GM19328 (cell line): ENCODE results near the gene ENTPD2.
A peak's percentile ranks its signal among the peaks of the same experiment; 100 is the strongest.

Experiments used
- ATAC-seq: cut with Tn5 transposase; IDR thresholded peaks from one replicate; pipeline ENCODE4 v1.9.1; 2021; ENCODE audit warnings: mild to moderate bottlenecking, moderate library complexity; ENCODE audit not compliant: unreplicated experiment

Gene ENTPD2

DNA sequence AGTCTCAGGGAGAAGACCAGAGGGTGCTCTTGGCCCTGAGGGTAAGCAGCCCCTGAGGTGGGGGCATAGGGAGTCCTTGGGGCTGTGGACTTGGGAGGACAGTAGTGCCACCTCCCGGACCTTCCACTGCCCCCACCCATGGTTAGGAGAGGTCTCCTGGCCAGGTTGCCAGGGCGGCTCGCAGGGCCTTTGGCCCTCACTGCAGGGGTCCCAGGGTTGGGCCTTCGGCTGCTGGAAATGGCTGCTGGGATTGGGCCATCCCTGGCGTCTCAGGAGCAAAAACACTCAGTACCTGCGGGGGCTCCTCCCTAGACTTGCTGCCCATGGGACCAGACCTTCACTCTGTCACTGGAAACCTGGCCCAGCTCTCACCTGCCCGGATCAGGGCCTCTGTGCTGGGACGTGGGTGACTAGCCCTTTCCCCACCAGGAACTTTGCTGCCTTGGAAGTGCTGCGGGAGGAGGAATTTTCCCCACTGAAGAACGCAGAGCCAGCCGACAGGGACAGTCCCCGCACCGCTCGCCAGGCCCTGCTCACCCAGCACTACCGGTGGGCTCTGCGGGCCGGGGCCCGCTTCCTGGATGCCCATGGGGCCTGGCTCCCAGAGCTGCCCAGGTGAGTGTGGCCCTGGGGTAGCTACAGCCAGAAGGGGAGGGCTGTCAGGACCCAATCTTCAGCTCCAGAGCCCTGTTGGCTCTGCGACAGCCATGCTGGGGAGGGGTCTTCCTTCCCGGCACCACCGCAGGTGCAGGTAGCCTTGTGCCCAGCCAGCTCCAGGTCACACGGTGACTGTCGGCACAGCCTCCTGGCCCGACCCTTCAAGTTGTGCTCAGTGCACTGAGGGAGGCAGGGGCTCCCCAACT, 26.6 kb upstream of the ENTPD2 start:
- no peak for ATAC-seq

DNA sequence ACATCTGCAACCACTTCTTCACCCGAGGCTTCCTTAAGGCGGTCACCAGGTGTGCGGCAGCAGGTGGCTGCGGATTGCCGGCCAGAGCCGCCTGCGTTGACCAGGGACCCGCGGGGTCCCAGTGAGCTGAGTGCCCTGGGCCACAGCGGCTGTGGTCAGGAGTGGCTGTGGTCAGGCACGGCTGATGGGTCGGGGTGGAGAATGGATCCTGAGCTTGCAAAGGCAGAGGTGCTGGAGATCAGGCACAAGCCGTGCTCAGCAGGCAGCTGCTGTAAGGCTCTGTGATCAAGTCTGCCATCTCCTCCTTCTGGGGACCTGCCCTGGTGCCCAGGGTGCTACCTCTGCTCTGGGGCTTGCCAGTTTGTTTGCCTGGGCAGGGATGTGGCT, 25.5 kb upstream of the ENTPD2 start:
- no peak for ATAC-seq

DNA sequence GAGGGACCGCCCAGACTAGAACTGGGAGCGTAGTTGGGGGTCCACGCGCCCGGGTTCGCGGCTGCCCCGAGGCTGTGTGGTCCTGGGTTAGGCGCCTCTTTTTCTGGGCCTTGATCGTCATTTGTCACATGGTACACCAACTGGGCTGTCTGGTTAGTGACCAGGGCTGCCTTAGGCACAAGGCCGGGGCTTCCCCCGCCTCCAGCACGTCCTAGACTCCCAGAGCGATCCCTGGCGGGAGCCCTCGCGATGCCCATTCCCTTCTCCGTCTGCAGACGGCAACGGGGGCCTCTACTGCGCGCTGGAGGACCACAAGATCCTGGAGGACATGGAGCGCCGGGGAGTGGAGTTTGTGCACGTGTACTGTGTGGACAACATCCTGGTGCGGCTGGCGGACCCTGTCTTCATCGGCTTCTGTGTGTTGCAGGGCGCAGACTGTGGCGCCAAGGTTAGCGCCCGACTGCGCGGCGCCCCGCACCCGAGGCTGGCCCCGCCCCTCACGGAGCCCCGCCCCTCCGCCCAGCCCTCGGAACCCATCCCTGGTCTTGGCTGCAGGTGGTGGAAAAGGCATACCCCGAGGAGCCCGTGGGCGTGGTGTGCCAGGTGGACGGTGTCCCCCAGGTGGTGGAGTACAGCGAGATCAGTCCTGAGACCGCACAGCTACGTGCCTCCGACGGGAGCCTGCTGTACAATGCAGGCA, 25.0 kb upstream of the ENTPD2 start:
- no peak for ATAC-seq

DNA sequence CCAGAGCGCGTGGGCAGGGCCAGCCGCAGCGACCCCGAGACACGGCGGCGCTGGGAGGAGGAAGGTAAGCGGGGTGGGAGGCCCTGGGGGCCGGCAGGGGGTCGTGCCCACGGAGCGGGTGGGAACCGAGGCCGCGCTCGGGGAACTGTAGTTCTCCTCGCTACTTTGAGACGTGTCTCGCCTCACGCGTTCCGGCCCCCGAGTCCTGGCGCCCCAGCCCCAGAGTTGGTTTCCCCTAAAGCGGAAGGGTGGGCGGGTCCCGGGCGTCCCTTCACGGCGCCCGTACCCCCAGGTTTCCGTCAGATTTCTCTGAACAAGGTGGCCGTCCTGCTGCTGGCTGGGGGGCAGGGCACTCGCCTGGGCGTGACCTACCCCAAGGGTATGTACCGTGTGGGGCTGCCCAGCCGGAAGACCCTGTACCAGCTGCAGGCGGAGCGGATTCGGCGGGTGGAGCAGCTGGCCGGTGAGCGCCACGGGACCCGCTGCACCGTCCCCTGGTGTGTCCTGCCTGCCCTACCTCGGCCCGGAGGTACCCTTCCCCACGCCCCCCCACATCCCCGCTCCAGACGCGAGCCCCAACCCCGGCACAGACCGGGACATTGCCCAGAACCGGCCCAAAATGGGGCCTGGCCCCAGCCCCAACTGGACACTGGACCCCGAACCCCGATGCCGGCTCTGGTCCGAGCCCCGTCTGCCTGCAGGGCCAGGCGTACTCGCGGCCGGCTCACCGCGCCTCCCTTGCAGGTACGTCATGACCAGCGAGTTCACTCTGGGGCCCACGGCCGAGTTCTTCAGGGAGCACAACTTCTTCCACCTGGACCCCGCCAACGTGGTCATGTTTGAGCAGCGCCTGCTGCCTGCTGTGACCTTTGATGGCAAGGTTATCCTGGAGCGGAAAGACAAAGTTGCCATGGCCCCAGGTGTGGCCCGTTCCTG, 24.2 kb upstream of the ENTPD2 start:
- ATAC-seq = no peak

DNA sequence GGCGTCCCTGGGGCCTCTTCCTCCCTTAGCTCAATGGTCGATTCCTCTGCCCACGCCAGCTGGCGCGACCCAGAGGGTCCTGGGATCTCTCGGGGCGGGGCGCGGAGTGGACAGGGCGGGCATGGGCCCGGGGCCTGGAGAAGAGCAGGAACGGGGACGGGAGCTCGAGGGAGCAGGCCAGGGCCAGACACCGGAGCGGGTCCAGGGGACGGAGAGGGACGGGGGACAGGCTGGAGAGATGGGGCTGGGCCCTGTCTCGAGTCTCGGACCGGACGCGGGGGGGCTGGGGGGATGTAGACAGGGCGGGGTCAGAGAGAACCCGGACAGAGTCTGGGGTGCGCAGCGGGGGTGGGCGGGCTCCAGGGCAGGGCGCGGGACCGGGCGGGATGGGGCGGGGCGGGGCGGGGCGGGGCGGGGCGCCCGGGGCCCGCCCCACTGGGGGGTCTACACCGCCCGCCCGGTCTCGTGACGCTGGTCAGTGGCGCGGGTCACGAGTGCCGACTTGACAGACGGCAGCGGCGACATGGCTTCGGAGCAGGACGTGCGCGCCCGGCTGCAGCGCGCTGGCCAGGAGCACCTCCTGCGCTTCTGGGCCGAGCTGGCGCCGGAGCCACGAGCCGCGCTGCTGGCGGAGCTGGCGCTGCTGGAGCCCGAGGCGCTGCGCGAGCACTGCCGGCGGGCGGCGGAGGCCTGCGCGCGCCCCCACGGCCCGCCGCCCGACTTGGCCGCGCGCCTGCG, 23.3 kb upstream of the ENTPD2 start, which contains the start of gene UAP1L1:
UAP1L1 (plus strand) TSS at position 508 of the 738 bp plus-strand sequence; CDS start at position 524, 16 bp downstream.
- peak; percentile 56 for ATAC-seq

DNA sequence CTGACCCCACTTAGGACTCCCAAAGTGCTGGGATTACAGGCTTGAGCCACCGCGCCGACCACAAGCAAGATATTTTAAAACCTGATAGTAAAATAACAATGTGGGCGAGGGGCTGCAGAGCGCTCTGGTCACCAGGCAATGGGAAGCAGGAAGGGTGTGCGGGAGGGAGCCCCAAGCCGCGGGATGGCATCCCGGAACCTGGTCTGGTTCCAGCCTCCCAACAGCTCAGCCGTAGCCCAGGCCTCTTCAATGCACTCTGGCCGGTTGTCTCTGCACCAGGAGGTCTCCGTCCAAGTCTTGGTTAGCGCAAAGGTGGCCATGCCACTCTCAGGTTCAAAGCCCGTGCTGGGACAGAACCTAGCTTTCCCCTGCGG, 22.8 kb upstream of the ENTPD2 start:
- ATAC-seq = no peak

DNA sequence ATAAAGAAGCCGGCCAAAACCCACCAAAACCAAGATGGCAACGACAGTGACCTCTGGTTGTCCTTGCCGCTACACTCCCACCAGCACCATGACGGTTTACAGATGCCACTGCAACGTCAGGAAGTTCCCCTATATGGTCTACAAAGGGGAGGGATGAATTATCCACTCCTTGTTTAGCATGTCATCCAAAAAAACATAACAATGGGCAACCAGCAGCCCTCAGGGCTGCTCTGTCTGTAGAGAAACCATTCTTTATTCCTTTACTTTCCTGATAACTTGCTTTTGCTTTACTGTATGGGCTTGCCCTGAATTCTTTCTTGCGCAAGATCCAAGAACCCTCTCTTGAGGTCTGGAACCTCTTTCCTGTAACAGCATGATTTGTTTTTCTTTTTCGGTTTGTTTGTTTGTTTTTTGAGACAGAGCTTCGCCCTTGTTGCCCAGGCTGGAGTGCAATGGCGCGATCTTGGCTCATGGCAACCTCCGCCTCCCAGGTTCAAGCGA, 21.5 kb upstream of the ENTPD2 start:
- no peak for ATAC-seq

DNA sequence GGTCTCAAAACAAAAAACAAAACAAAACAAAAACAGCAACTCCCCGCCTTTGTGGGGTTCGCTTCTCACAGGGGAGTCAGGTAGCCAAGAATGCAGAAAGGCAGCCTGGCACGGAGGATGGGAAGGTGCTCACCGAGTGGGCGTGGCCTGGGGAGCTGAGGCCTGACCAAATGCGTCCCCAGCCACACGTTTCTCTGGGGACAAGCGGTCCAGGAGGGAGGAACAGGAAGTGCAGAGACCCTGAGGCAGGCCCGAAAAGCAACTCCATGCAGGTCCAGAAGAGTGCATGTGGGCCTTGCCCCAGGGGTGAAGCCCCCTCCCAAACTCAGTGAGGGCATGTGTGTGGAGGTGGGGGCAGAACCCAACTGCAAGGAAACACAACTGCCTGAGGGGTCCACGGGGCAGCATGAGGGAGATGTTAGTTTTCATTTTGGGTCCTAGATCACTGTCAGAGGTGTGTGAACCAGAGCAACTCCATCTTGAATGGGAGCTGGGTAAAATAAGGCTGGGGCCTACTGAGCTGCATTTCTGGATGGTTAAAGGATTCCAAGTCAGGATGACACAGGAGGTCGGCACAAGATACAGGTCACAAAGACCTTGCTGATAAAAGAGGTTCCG, 20.9 kb upstream of the ENTPD2 start:
- ATAC-seq = no peak

DNA sequence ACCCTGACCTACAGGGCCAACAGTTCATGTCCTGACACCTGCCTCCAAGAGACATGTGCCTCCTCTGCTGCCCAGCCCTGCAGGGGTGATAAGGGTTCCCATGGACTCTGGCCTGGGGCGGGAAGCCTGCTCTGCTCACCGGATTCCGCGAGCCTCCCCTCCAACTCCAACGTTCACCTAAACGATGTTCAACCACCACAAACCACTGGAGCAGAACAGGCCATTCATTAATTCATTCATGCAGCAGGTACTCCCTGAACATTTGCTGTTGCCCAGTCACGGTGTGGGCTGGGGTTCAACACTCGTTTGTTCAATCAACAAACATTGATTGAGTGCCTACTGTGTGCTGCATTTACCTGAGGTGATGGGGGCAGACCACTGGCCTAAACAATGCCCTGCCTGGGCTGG, 20.1 kb upstream of the ENTPD2 start:
- no peak for ATAC-seq

DNA sequence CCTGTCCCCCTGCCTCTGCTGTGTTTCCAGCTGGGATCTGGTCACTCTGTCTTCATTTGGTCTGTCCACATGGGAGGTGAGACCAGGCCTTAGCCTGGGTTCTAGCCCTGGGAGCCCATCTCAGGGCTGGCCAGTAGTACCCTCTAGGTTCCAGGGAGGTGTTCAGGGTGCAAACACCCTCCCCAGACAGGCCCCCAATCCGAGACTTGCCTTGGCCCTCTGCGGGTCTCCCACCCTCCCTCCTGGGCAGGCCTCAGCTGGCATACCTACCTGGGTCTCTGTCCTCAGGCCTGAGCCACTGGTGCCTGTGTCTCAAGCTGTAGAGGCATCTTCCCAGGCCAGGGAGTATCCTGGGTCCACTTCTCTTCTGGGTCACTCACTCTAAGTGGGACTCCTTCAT, 17.4 kb upstream of the ENTPD2 start:
- ATAC-seq = no peak

DNA sequence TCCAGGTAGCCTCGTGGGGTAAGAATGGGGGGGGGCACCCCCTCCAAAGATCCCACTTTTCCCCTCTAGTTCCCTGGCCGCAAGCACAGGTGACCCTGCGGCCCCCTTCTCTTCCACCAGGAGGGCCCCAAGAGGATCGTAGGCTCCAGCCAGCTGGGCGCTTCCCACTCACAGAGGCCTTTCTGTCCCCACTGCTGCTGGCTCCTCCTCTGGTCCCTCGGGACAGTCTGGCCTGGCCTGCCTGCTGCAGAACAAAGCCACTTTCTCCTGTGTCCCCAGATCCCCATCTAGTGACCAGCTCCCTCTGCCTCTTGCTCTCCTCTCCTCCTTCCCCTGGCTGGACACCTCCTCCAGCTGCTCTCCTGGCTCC, 17.0 kb upstream of the ENTPD2 start:
- ATAC-seq = no peak

DNA sequence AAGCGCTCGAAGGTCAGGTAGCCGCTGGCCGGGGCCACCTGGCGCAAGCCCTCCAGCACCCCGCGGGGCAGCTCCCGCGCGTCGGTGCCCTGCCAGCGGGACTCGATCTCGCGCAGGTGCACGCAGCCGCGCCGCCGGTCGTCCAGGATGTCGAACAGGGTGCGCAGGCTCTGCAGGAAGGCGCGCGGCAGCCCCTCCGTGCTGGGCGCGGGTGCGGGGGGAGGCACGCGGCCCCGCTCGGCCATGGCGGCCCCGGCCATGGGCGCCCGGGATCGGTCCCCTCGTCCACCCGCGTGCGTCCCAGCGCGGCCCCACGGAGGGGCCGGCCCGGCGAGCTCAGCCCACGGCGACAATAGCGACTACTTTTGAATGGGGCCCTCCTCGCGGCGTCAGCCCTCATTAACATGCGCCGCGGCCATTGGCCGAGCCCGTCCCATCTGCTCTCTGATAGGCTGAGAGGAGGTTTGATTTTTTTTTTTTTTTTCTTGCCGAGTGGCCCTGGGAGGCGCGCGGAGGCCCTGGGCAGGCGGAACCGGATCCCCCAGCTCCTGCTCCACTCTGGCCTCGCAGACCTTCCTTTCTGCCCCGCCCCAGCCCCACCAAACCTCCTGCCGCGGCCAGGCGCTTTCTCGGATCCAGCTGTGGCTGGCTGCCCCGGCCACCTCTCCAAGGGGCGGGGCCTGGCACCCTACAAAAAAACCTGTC, 16.5 kb upstream of the ENTPD2 start, which contains the start of gene SAPCD2:
SAPCD2 (minus strand) TSS at position 357 of the 705 bp plus-strand sequence; CDS start at position 260, 97 bp downstream.
- ATAC-seq = peak; percentile 66

DNA sequence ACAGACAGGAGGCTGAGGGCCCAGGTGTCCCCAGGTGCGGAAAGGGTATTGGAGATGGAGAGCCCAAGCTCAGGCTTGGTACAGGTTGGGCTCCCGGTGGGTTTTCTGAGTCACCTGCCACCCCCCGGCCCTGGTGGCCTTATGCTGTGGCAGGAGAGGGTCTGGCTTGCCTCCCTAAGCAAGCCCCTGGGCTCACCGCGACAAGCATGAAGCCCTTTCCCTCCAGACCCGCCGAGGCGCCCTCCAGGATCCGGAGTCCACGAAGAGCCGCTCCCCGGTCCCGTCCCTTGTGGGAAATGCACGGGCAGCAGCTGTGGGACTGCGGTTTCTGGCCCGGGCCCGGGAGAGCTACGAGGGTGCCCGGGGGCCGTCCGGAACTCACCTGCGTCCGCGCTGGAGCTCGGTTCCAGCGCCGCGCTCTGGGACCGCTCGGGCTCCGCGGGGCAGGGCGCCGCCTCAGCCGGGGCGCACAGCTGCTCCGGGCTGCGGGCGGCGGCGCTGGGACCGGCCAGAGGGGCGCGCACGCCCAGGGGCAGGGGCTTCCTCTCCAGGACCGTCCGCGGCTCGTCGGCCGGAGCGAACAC, 15.7 kb upstream of the ENTPD2 start:
- ATAC-seq = peak; percentile 14

DNA sequence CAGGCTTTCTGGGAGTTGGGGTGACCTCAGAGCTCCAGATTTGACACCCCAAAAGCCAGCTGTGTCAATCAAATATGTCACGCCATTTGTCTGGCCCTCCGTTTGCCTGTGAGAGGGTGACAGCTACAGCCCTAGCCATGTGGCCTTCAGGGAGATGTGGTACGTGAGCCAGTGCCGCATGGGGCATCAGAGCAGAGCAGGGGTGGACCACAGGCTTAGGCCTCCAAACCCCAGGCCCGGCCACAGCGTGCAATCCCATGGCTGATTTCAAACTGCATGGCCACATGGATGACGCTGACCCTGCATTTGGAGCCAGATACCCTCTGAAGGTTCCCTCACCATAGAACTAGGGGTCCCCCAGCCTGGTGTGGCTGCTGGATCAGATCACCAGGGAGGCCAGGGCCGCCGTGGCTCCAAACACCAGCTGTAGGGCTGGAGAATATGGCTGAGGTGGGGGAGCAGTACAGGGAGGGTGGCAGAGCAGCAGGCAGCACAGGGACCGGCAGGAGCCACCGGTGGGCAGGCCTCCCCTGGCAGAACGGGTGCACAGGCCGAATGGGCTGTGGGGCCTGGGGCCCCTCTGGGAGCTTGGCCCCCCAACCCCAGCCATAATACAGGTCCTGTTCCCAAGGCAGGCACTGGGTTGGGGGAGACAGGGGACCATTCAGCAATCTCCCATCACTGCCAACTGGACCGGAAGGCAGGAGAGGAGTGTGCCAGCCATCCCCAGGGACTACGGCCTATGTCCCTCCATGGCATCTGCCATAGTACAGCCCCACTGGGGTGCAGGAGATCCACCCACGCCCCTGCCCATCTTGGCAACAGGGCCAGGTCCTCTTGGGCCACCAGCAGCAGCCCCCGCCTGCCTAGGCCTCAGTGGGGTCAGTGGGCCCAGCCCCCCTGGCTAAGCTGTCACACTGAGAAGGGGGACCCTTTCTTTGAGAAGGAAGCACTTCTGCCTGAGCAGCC, 15.0 kb upstream of the ENTPD2 start:
- ATAC-seq = no peak

DNA sequence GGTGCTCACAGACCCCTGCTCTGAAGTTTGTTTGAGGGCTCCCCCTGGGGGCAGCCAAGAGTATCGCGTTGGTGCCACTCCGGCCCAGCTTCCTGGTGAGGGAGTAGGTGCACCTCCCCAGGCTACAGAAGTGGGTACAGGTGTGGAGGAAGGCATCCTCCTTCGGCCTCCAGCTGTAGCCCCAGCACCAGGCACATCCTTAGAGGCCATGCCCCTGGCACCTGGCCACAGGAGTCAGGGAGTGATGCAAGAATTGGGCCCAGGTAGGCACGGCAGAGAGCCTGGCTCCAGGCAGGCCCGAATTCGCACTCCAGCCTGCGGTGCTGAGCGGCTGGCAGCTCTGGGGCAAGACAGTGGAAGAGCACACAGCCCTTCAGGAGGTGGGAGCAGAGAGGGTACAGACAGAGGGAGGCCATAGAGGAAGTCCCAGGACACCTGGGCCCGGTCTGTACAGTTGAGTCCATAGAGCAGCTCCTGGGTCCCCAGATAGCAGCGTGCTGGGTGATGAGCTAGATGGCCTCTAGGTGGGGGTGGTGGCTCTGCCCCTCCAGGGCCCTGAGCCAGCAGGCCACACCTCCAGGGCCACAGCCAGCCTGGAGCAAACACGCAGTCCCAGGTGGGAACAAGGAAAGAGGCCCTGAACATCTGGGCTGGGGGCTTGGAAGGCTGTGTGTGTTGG, 14.1 kb upstream of the ENTPD2 start:
- no peak for ATAC-seq

DNA sequence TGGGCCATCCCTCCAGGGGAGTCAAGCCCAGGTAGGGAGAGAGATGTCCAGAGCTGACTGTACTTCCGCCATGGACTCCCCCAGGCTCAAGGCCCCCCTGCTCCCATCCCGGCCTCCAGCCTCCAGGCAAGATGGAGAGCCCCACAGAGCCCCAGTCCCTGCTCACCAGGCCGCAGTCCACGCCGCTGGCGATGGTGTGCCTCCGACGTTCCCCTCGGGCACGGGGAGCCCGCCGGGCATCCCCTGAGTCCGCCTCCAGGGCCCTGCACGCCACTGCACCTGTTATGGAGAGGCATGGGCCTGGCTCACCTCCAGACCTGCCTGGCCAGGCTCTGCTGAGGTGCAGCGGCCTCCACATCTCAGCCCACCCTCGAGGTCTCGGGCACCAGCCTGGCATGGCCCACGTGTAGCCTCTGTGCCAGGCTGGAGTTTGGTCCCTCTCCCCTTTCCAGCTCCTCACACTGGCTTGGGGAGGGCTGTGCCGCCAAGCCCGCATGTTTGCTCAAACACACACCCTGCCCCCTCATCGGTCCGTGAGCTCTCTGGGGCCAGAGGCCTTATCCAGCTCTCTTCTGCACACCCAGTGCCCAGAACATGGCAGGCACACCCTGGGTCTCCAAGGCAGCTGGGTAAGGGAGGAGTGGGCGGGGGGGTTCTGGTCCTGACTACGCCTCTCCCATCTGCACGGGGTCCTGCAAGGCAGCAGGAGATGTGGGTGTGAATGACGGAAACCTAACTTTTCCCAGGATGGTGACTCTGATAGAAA, 12.4 kb upstream of the ENTPD2 start:
- ATAC-seq = no peak
